Right lobe of liver (tissue), 6 donors: ENCODE results near the gene CLDN3. TPM values are rescaled to one million over a fixed set of nuclear protein-coding genes. Genes with fewer than 3 reads are reported as not detected.

Source experiments
- ATAC-seq, 4 donors: fragments of 200-7000 bp; cut with Tn5 transposase; one replicate each; pipeline ENCODE4 v1.9.1; 2020; ENCODE audit warnings: mild to moderate bottlenecking in 4 of 4, moderate library complexity in 4 of 4
- DNase-seq, 3 donors: peaks; one replicate each; pipeline ENCODE4 v3.0.0-alpha.2; 2020
- H3K27ac ChIP-seq, 3 donors: fragments of 200-600 bp; one replicate each; pipeline ENCODE4 v1.8.0; 2022
- H3K27me3 ChIP-seq, 2 donors: fragments of 200-600 bp; one replicate each; pipeline ENCODE4 v1.8.0; 2022
- H3K36me3 ChIP-seq, 4 donors: fragments of 200-600 bp; sonication (generic) in 1 of 4; one replicate each; pipeline versions ENCODE4 v1.5.1 to v1.8.0; 2017 to 2022; ENCODE audit warnings: control low read depth in 1 of 4
- H3K4me1 ChIP-seq, 4 donors: fragments of 200-600 bp; sonication (generic) in 1 of 4; one replicate each; pipeline versions ENCODE4 v1.5.1 to v1.8.0; 2017 to 2022; ENCODE audit warnings: control low read depth in 1 of 4
- H3K4me3 ChIP-seq, 3 donors: fragments of 200-600 bp; one replicate each; pipeline ENCODE4 v1.8.0; 2022
- H3K9me3 ChIP-seq, 4 donors: fragments of 200-600 bp; sonication (generic) in 1 of 4; one replicate each; pipeline versions ENCODE4 v1.5.1 to v1.8.0; 2017 to 2022; ENCODE audit warnings: control low read depth in 1 of 4
- CTCF ChIP-seq, 4 donors: fragments of 200-600 bp in 3 of 4; fragments of 450-650 bp in 1 of 4; IDR thresholded peaks; one replicate each; pipeline versions ENCODE4 v1.5.1 to v1.8.0; 2016 to 2022; ENCODE audit warnings: antibody characterized with exemption in 4 of 4, mild to moderate bottlenecking in 2 of 4
- POLR2A ChIP-seq: fragments of 450-650 bp; IDR thresholded peaks from one replicate; pipeline ENCODE4 v1.6.1; 2017; ENCODE audit warnings: antibody characterized with exemption, mild to moderate bottlenecking
- WGBS: methylation state at CpG from one replicate; pipeline ENCODE4 v1.1.6; 2018; ENCODE audit warnings: low coverage, low lambda C conversion rate; ENCODE audit not compliant: insufficient coverage; ENCODE audit errors: missing lambda C conversion rate; 5-methylcytosine and 5-hydroxymethylcytosine counted together
- intact Hi-C, 2 donors: fragments of 100-400 bp; cut with DNase I; formaldehyde crosslinking; loops; one replicate each; pipeline versions ENCODE4 v1.11.2 to v1.14.1; 2022
- total RNA-seq, 6 experiments: library from RNA; depleted of rRNA in 2 of 6; stranded (reverse); fragments of >200 nt in 2 of 6; fragmentation: NEBNext Ultra II Directional in 3 of 6; extraction: Animal tissue kit (Norgen Biotek cat#: 25700) in 3 of 6; gene quantifications; one replicate each; pipeline versions ENCODE4 v1.1.0 to v1.2.4, GENCODE V29; 2016 to 2023
- donor health status: DM: no; HTN: yes; CAD: no.
- donor health status: DM: no; HTN: no; CAD: no.
- donor health status: DM: no; HTN: no; CAD: no.
- donor health status: DM: no; HTN: yes; CAD: no.
- donor health status: DM: no; HTN: yes; CAD: no.

Gene CLDN3
- total RNA-seq, 6 experiments from 2014 or later = 16.1 to 37.3 (median 19.9) TPM

GRCh38 chr7:73811760-73812168 lies 41.7 kb upstream of the CLDN3 start:
- DNase-seq (peak; percentile 73 to 81 (median 78)), ATAC-seq (peak; percentile 98 to 99 (median 99))
- TF ChIP-seq CTCF (IDR thresholded peaks at IDR 0.05) = peak; percentile 76 to 82 (median 80)
- no peak for TF ChIP-seq POLR2A
- Histone ChIP-seq H3K27me3 (no peaks in the 10 kb centered on the region), H3K4me1 (no peaks in the 10 kb centered on the region), H3K9me3 (no peaks in the 10 kb centered on the region), H3K4me3 (no peak overlapping the region), H3K36me3 (no peaks in the 10 kb centered on the region), H3K27ac (no peak overlapping the region)
- intact Hi-C loops = no loop called here
- WGBS = 11% methylated on average over 9 of the region's 11 CpGs

GRCh38 chr7:73810998-73811360 lies 40.9 kb upstream of the CLDN3 start:
- intact Hi-C loops = no loop called here
- no peak overlapping the region for H3K4me3 ChIP-seq
- DNase-seq = peak in 1 of 3 donors; percentile 29
- peak in 1 of 4 donors; percentile 11 for ATAC-seq
- no peaks in the 10 kb centered on the region for H3K36me3 ChIP-seq
- no peaks in the 10 kb centered on the region for H3K27me3 ChIP-seq
- 18% methylated on average over 2 of the region's 4 CpGs for WGBS
- no peak overlapping the region for H3K27ac ChIP-seq
- no peaks in the 10 kb centered on the region for H3K9me3 ChIP-seq
- H3K4me1 ChIP-seq = no peaks in the 10 kb centered on the region
- no peak for TF ChIP-seq POLR2A
- TF ChIP-seq CTCF (IDR thresholded peaks at IDR 0.05) = no peak

- Histone ChIP-seq H3K27me3 (no peaks in the 10 kb centered on the region), H3K4me1 (no peaks in the 10 kb centered on the region), H3K36me3 (no peaks in the 10 kb centered on the region), H3K27ac (no peak overlapping the region), H3K9me3 (no peaks in the 10 kb centered on the region), H3K4me3 (no peak overlapping the region)
- WGBS = 90% methylated on average over 2 of the region's 21 CpGs
- TF ChIP-seq CTCF (IDR thresholded peaks at IDR 0.05) (no peak), POLR2A (no peak)
- DNase-seq = no peak
- intact Hi-C loops = loop anchor here in 1 of 2 donors (5.0 kb wide), 1 partner anchor 53 kb away; the partner anchor contains the start of gene TMEM270
- no peak for ATAC-seq
Measured at GRCh38 chr7:73809467-73809951, 39.4 kb upstream of the CLDN3 start.

GRCh38 chr7:73802459-73802858 lies 32.4 kb upstream of the CLDN3 start:
- intact Hi-C loops = no loop called here
- Histone ChIP-seq H3K4me3 (no peak overlapping the region), H3K4me1 (no peaks in the 10 kb centered on the region), H3K27ac (no peak overlapping the region), H3K9me3 (no peaks in the 10 kb centered on the region), H3K36me3 (no peaks in the 10 kb centered on the region), H3K27me3 (no peaks in the 10 kb centered on the region)
- ATAC-seq (no peak), DNase-seq (no peak)
- WGBS = 49% methylated on average over 4 of the region's 4 CpGs
- TF ChIP-seq CTCF (IDR thresholded peaks at IDR 0.05) (no peak), POLR2A (no peak)

GRCh38 chr7:73801577-73801976 lies 31.5 kb upstream of the CLDN3 start:
- ATAC-seq (no peak), DNase-seq (no peak)
- Histone ChIP-seq H3K4me1 (no peaks in the 10 kb centered on the region), H3K27me3 (no peaks in the 10 kb centered on the region), H3K27ac (no peak overlapping the region), H3K4me3 (no peak overlapping the region), H3K36me3 (no peaks in the 10 kb centered on the region), H3K9me3 (no peaks in the 10 kb centered on the region)
- TF ChIP-seq POLR2A = no peak
- WGBS = 70% methylated on average over 1 of the region's 1 CpG
- intact Hi-C loops = no loop called here
